ENCODE measurements around the gene OSBPL9.

OSBPL9 gene

GRCh38 chr1:51663721-51664120, 46.8 kb downstream of the OSBPL9 start:
- no peak overlapping the region for H4K8ac ChIP-seq (ENCODE audit: low read depth, low read length)
- no peak overlapping the region for H3K18ac ChIP-seq (ENCODE audit: low read length)
- DNase-seq: no peak

DNA sequence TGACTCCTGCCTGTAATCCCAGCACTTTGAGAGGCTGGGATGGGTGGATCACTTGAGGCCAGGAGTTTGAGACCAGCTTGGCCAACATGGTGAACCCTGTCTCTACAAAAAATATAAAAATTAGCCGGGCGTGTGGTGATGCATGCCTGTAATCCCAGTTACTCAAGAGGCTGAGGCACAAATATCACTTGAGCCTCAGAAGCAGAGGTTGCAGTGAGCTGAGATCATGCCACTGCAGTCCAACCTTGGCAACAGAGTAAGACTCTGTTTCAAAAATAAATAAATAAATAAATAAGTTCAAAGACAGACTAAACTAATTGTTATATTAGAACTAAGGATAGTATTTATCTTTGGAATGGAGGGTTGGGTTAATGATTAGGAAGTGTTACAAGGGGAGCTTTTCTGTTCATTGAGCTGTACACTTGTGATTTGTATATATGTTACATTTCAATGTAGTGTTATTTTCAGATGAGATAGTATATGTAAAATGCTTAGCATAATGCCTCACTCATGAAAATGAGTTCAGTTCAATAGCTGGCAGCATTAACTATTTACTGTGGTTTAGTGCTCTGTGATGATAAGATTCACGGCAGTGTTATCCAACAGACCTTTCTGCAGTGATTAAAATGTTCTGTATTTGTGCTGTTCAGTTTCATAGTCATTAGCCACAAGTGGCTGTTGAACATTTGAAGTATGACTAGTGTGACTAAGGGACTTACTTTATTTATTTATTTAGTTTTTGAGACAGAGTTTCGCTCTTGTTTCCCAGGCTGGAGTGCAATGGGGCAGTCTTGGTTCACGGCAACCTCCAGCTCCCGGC, 47.7 kb downstream of the OSBPL9 start:
- no peaks in the 10 kb centered on the region for H3K27me3 ChIP-seq (ENCODE audit: insufficient read depth, low read length, poor library complexity)
- no peak overlapping the region for H3K23ac ChIP-seq (ENCODE audit: low read length)
- no peak overlapping the region for H2BK5ac ChIP-seq (ENCODE audit: low read length)
- no peak overlapping the region for H2BK120ac ChIP-seq (ENCODE audit: low read depth, low read length)
- H4K8ac ChIP-seq (ENCODE audit: low read depth, low read length): no peak overlapping the region
- H3K4me1 ChIP-seq (ENCODE audit: control insufficient read depth, low read depth, low read length): peaks cover 2% of the 10 kb centered on the region
- H3K27ac ChIP-seq (ENCODE audit: low read depth, low read length): no peak overlapping the region
- H3K4me2 ChIP-seq (ENCODE audit: low read length): no peak overlapping the region
- H3K79me1 ChIP-seq (ENCODE audit: low read length): no peaks in the 10 kb centered on the region
- WGBS (ENCODE audit: extremely low coverage, insufficient coverage, low lambda C conversion rate): no CpG with 5 or more reads among the region's 6 CpGs
- no peak overlapping the region for H3K4me3 ChIP-seq (ENCODE audit: low read length)
- no peak overlapping the region for H3K4ac ChIP-seq (ENCODE audit: low read depth, low read length)
- no peak for DNase-seq
- peak overlapping the region; percentile 41 for H3K18ac ChIP-seq (ENCODE audit: low read length)
- H3K56ac ChIP-seq (ENCODE audit: low read length): no peak overlapping the region
- H2BK15ac ChIP-seq (replicated peaks; ENCODE audit: low read depth): no peak overlapping the region
- H3K36me3 ChIP-seq (ENCODE audit: control insufficient read depth, insufficient read depth, low read length): no peaks in the 10 kb centered on the region
- H2AK5ac ChIP-seq (ENCODE audit: low read length): no peak overlapping the region
- H3K9ac ChIP-seq (ENCODE audit: low read length): no peak overlapping the region
- H4K5ac ChIP-seq (ENCODE audit: low read length): no peak overlapping the region
- H3K79me2 ChIP-seq (ENCODE audit: control insufficient read depth, insufficient read depth, low read length): no peaks in the 10 kb centered on the region

More at GRCh38 chr1:51663721-51664120, 46.8 kb downstream of the OSBPL9 start:
- Histone ChIP-seq H3K36me3 (ENCODE audit: control insufficient read depth, insufficient read depth, low read length) (no peaks in the 10 kb centered on the region), H3K79me2 (ENCODE audit: control insufficient read depth, insufficient read depth, low read length) (no peaks in the 10 kb centered on the region), H2BK15ac (replicated peaks; ENCODE audit: low read depth) (no peak overlapping the region), H3K27ac (ENCODE audit: low read depth, low read length) (no peak overlapping the region), H3K4me2 (ENCODE audit: low read length) (no peak overlapping the region), H2BK5ac (ENCODE audit: low read length) (no peak overlapping the region), H3K23ac (ENCODE audit: low read length) (no peak overlapping the region), H2BK120ac (ENCODE audit: low read depth, low read length) (no peak overlapping the region), H3K4me1 (ENCODE audit: control insufficient read depth, low read depth, low read length) (no peaks in the 10 kb centered on the region), H2AK5ac (ENCODE audit: low read length) (no peak overlapping the region), H3K9ac (ENCODE audit: low read length) (no peak overlapping the region), H3K56ac (ENCODE audit: low read length) (no peak overlapping the region), H3K27me3 (ENCODE audit: insufficient read depth, low read length, poor library complexity) (no peaks in the 10 kb centered on the region), H3K4ac (ENCODE audit: low read depth, low read length) (no peak overlapping the region), H4K5ac (ENCODE audit: low read length) (no peak overlapping the region), H3K4me3 (ENCODE audit: low read length) (no peak overlapping the region), H3K79me1 (ENCODE audit: low read length) (no peaks in the 10 kb centered on the region)
- no CpG with 5 or more reads among the region's 2 CpGs for WGBS (ENCODE audit: extremely low coverage, insufficient coverage, low lambda C conversion rate)

GRCh38 chr1:51666478-51666877, 49.6 kb downstream of the OSBPL9 start:
- H3K4me2 ChIP-seq (ENCODE audit: low read length): no peak overlapping the region
- no peak overlapping the region for H3K9ac ChIP-seq (ENCODE audit: low read length)
- WGBS (ENCODE audit: extremely low coverage, insufficient coverage, low lambda C conversion rate): no CpG with 5 or more reads among the region's 2 CpGs
- no peaks in the 10 kb centered on the region for H3K27me3 ChIP-seq (ENCODE audit: insufficient read depth, low read length, poor library complexity)
- peaks cover 2% of the 10 kb centered on the region for H3K4me1 ChIP-seq (ENCODE audit: control insufficient read depth, low read depth, low read length)
- no peak overlapping the region for H4K8ac ChIP-seq (ENCODE audit: low read depth, low read length)
- no peak overlapping the region for H4K5ac ChIP-seq (ENCODE audit: low read length)
- H3K79me2 ChIP-seq (ENCODE audit: control insufficient read depth, insufficient read depth, low read length): no peaks in the 10 kb centered on the region
- H3K56ac ChIP-seq (ENCODE audit: low read length): no peak overlapping the region
- no peak overlapping the region for H3K27ac ChIP-seq (ENCODE audit: low read depth, low read length)
- no peak overlapping the region for H3K23ac ChIP-seq (ENCODE audit: low read length)
- no peak overlapping the region for H3K18ac ChIP-seq (ENCODE audit: low read length)
- H3K4ac ChIP-seq (ENCODE audit: low read depth, low read length): no peak overlapping the region
- H2AK5ac ChIP-seq (ENCODE audit: low read length): no peak overlapping the region
- no peaks in the 10 kb centered on the region for H3K79me1 ChIP-seq (ENCODE audit: low read length)
- H3K4me3 ChIP-seq (ENCODE audit: low read length): no peak overlapping the region
- no peak for DNase-seq
- no peak overlapping the region for H2BK15ac ChIP-seq (replicated peaks; ENCODE audit: low read depth)
- H3K36me3 ChIP-seq (ENCODE audit: control insufficient read depth, insufficient read depth, low read length): no peaks in the 10 kb centered on the region
- no peak overlapping the region for H2BK120ac ChIP-seq (ENCODE audit: low read depth, low read length)
- H2BK5ac ChIP-seq (ENCODE audit: low read length): no peak overlapping the region

GRCh38 chr1:51667561-51667960, 50.7 kb downstream of the OSBPL9 start:
- no peak overlapping the region for H4K8ac ChIP-seq (ENCODE audit: low read depth, low read length)
- H3K27ac ChIP-seq (ENCODE audit: low read depth, low read length): no peak overlapping the region
- no peak overlapping the region for H3K4me2 ChIP-seq (ENCODE audit: low read length)
- H2BK120ac ChIP-seq (ENCODE audit: low read depth, low read length): no peak overlapping the region
- no peak overlapping the region for H2AK5ac ChIP-seq (ENCODE audit: low read length)
- no peak overlapping the region for H2BK15ac ChIP-seq (replicated peaks; ENCODE audit: low read depth)
- no peak overlapping the region for H3K23ac ChIP-seq (ENCODE audit: low read length)
- no peak overlapping the region for H3K56ac ChIP-seq (ENCODE audit: low read length)
- DNase-seq: no peak
- H3K79me2 ChIP-seq (ENCODE audit: control insufficient read depth, insufficient read depth, low read length): no peaks in the 10 kb centered on the region
- no peaks in the 10 kb centered on the region for H3K79me1 ChIP-seq (ENCODE audit: low read length)
- H3K18ac ChIP-seq (ENCODE audit: low read length): peak overlapping the region; percentile 51
- H2BK5ac ChIP-seq (ENCODE audit: low read length): no peak overlapping the region
- H3K9ac ChIP-seq (ENCODE audit: low read length): no peak overlapping the region
- H3K4ac ChIP-seq (ENCODE audit: low read depth, low read length): no peak overlapping the region
- H4K5ac ChIP-seq (ENCODE audit: low read length): no peak overlapping the region
- H3K27me3 ChIP-seq (ENCODE audit: insufficient read depth, low read length, poor library complexity): no peaks in the 10 kb centered on the region
- WGBS (ENCODE audit: extremely low coverage, insufficient coverage, low lambda C conversion rate): no CpG with 5 or more reads among the region's 2 CpGs
- peaks cover 5% of the 10 kb centered on the region for H3K4me1 ChIP-seq (ENCODE audit: control insufficient read depth, low read depth, low read length)
- H3K36me3 ChIP-seq (ENCODE audit: control insufficient read depth, insufficient read depth, low read length): no peaks in the 10 kb centered on the region
- no peak overlapping the region for H3K4me3 ChIP-seq (ENCODE audit: low read length)

GRCh38 chr1:51669272-51669671, 52.4 kb downstream of the OSBPL9 start:
- H4K5ac ChIP-seq (ENCODE audit: low read length): no peak overlapping the region
- H3K4me2 ChIP-seq (ENCODE audit: low read length): no peak overlapping the region
- no peak for DNase-seq
- H3K79me2 ChIP-seq (ENCODE audit: control insufficient read depth, insufficient read depth, low read length): no peaks in the 10 kb centered on the region
- H3K79me1 ChIP-seq (ENCODE audit: low read length): peaks cover 1% of the 10 kb centered on the region
- no peak overlapping the region for H2BK120ac ChIP-seq (ENCODE audit: low read depth, low read length)
- no peak overlapping the region for H2AK5ac ChIP-seq (ENCODE audit: low read length)
- no peak overlapping the region for H2BK15ac ChIP-seq (replicated peaks; ENCODE audit: low read depth)
- no peak overlapping the region for H3K23ac ChIP-seq (ENCODE audit: low read length)
- no peak overlapping the region for H4K8ac ChIP-seq (ENCODE audit: low read depth, low read length)
- H3K9ac ChIP-seq (ENCODE audit: low read length): no peak overlapping the region
- no peaks in the 10 kb centered on the region for H3K36me3 ChIP-seq (ENCODE audit: control insufficient read depth, insufficient read depth, low read length)
- no peak overlapping the region for H3K4ac ChIP-seq (ENCODE audit: low read depth, low read length)
- no CpG with 5 or more reads among the region's 4 CpGs for WGBS (ENCODE audit: extremely low coverage, insufficient coverage, low lambda C conversion rate)
- H2BK5ac ChIP-seq (ENCODE audit: low read length): no peak overlapping the region
- H3K18ac ChIP-seq (ENCODE audit: low read length): no peak overlapping the region
- no peak overlapping the region for H3K56ac ChIP-seq (ENCODE audit: low read length)
- H3K4me1 ChIP-seq (ENCODE audit: control insufficient read depth, low read depth, low read length): peaks cover 5% of the 10 kb centered on the region
- no peak overlapping the region for H3K4me3 ChIP-seq (ENCODE audit: low read length)
- H3K27me3 ChIP-seq (ENCODE audit: insufficient read depth, low read length, poor library complexity): no peaks in the 10 kb centered on the region
- no peak overlapping the region for H3K27ac ChIP-seq (ENCODE audit: low read depth, low read length)

GRCh38 chr1:51669816-51670215, 52.9 kb downstream of the OSBPL9 start:
- no peak for DNase-seq
- H3K27ac ChIP-seq (ENCODE audit: low read depth, low read length): no peak overlapping the region
- H3K4ac ChIP-seq (ENCODE audit: low read depth, low read length): no peak overlapping the region
- H3K9ac ChIP-seq (ENCODE audit: low read length): no peak overlapping the region
- H2BK15ac ChIP-seq (replicated peaks; ENCODE audit: low read depth): no peak overlapping the region
- H2BK120ac ChIP-seq (ENCODE audit: low read depth, low read length): no peak overlapping the region
- H3K36me3 ChIP-seq (ENCODE audit: control insufficient read depth, insufficient read depth, low read length): no peaks in the 10 kb centered on the region
- H3K4me1 ChIP-seq (ENCODE audit: control insufficient read depth, low read depth, low read length): peaks cover 5% of the 10 kb centered on the region
- no peak overlapping the region for H3K23ac ChIP-seq (ENCODE audit: low read length)
- H3K4me2 ChIP-seq (ENCODE audit: low read length): no peak overlapping the region
- H3K79me2 ChIP-seq (ENCODE audit: control insufficient read depth, insufficient read depth, low read length): no peaks in the 10 kb centered on the region
- no peak overlapping the region for H4K8ac ChIP-seq (ENCODE audit: low read depth, low read length)
- WGBS (ENCODE audit: extremely low coverage, insufficient coverage, low lambda C conversion rate): no CpG with 5 or more reads among the region's 2 CpGs
- H3K79me1 ChIP-seq (ENCODE audit: low read length): peaks cover 3% of the 10 kb centered on the region
- H2BK5ac ChIP-seq (ENCODE audit: low read length): no peak overlapping the region
- H3K27me3 ChIP-seq (ENCODE audit: insufficient read depth, low read length, poor library complexity): no peaks in the 10 kb centered on the region
- no peak overlapping the region for H3K18ac ChIP-seq (ENCODE audit: low read length)
- H2AK5ac ChIP-seq (ENCODE audit: low read length): no peak overlapping the region
- no peak overlapping the region for H3K56ac ChIP-seq (ENCODE audit: low read length)
- H4K5ac ChIP-seq (ENCODE audit: low read length): no peak overlapping the region
- no peak overlapping the region for H3K4me3 ChIP-seq (ENCODE audit: low read length)

Measured in mesendoderm (in vitro differentiated cells).